HEK293 (cell line): ENCODE data around the gene GPR152.

Experiments used
- CTCF ChIA-PET: fragments of 350-600 bp; formaldehyde crosslinking; extraction: SDS; loops from one replicate; lab custom pipeline; 2021; ENCODE audit warnings: antibody characterized with exemption; lab: Yijun Ruan, JAX
- POLR2A ChIA-PET: fragments of 300-600 bp; formaldehyde crosslinking; extraction: SDS; loops from one replicate; lab custom pipeline; 2020; ENCODE audit warnings: antibody characterized with exemption, inconsistent platforms; lab: Yijun Ruan, JAX
- H3K27ac ChIP-seq: fragments of 200-500 bp; sonication (Bioruptor generic); 2 replicates; pipeline ENCODE4 v1.5.1; 2014; ENCODE audit warnings: low read depth, low read length, control low read depth, inconsistent platforms; ENCODE audit errors: extremely low read depth
- H3K36me3 ChIP-seq, 2 experiments: fragments of 200-500 bp in 1 of 2; sonication (Bioruptor generic) in 1 of 2; 1 replicate in 1 of 2; 2 replicates in 1 of 2; pipeline ENCODE4 v1.5.1; 2014 to 2017; ENCODE audit warnings: inconsistent platforms in 2 of 2, low read length in 2 of 2; ENCODE audit not compliant: control insufficient read depth in 2 of 2, insufficient read depth in 1 of 2
- H3K4me1 ChIP-seq: fragments of 200-500 bp; sonication (Bioruptor generic); 2 replicates; pipeline ENCODE4 v1.5.1; 2014; ENCODE audit warnings: mild to moderate bottlenecking, low read length, inconsistent platforms; ENCODE audit not compliant: control insufficient read depth, insufficient read depth
- H3K4me3 ChIP-seq: 2 replicates; pipeline ENCODE4 v1.5.1; 2011; ENCODE audit warnings: low read depth, mild to moderate bottlenecking, control low read depth, low read length, moderate library complexity
- H3K9me3 ChIP-seq: fragments of 200-500 bp; sonication (Bioruptor generic); 2 replicates; pipeline ENCODE4 v1.5.1; 2014; ENCODE audit warnings: low read depth, low read length, inconsistent platforms; ENCODE audit not compliant: control insufficient read depth, insufficient read depth
- GLI4 ChIP-seq: fragments of 450-650 bp; formaldehyde crosslinking; IDR thresholded peaks from 2 replicates; pipeline ENCODE4 v1.5.1; 2016; ENCODE audit warnings: missing biosample characterization, missing genetic modification characterization
- KLF1 ChIP-seq: fragments of 450-650 bp; formaldehyde crosslinking; IDR thresholded peaks from 2 replicates; pipeline ENCODE4 v1.5.1; 2016; ENCODE audit warnings: missing biosample characterization, missing genetic modification characterization
- MEIS1 ChIP-seq: sonication (generic); formaldehyde crosslinking; IDR thresholded peaks from 2 replicates; pipeline ENCODE4 v1.8.1; 2022; ENCODE audit warnings: missing genetic modification reagents, mild to moderate bottlenecking, borderline replicate concordance
- SP2 ChIP-seq: fragments of 450-650 bp; formaldehyde crosslinking; IDR thresholded peaks from 2 replicates; pipeline ENCODE4 v1.5.1; 2016; ENCODE audit warnings: missing biosample characterization, missing genetic modification characterization
- SP3 ChIP-seq: fragments of 450-650 bp; formaldehyde crosslinking; IDR thresholded peaks from 2 replicates; pipeline ENCODE4 v1.5.1; 2016; ENCODE audit warnings: missing biosample characterization, missing genetic modification characterization
- TCF7L2 ChIP-seq: IDR thresholded peaks from 2 replicates; pipeline ENCODE4 v1.6.1; 2011; ENCODE audit warnings: low read depth, mild to moderate bottlenecking, inconsistent platforms, low read length, moderate library complexity, borderline replicate concordance
- ZBTB17 ChIP-seq: fragments of 450-650 bp; formaldehyde crosslinking; IDR thresholded peaks from 2 replicates; pipeline ENCODE4 v1.5.1; 2016; ENCODE audit warnings: missing biosample characterization, missing genetic modification characterization
- ZNF335 ChIP-seq: fragments of 450-650 bp; formaldehyde crosslinking; conservative IDR thresholded peaks from 2 replicates; pipeline ENCODE4 v1.5.1; 2016; ENCODE audit warnings: missing biosample characterization, missing genetic modification characterization
- ZNF549 ChIP-seq: fragments of 450-650 bp; IDR thresholded peaks from 2 replicates; pipeline ENCODE4 v1.5.1; 2018; ENCODE audit warnings: missing biosample characterization, missing genetic modification characterization, mild to moderate bottlenecking, inconsistent platforms, moderate library complexity
- ZNF585B ChIP-seq: fragments of 450-650 bp; formaldehyde crosslinking; IDR thresholded peaks from 2 replicates; pipeline ENCODE4 v1.5.1; 2016; ENCODE audit warnings: missing biosample characterization, missing genetic modification characterization
- ZNF600 ChIP-seq: fragments of 450-650 bp; formaldehyde crosslinking; IDR thresholded peaks from 2 replicates; pipeline ENCODE4 v1.5.1; 2016; ENCODE audit warnings: missing biosample characterization, missing genetic modification characterization
- ZNF776 ChIP-seq: fragments of 450-650 bp; formaldehyde crosslinking; IDR thresholded peaks from 2 replicates; pipeline ENCODE4 v1.5.0; 2017; ENCODE audit warnings: missing biosample characterization, missing genetic modification characterization, borderline replicate concordance
- ZNF792 ChIP-seq: fragments of 450-650 bp; formaldehyde crosslinking; IDR thresholded peaks from 2 replicates; pipeline ENCODE4 v1.5.1; 2016; ENCODE audit warnings: missing biosample characterization, missing genetic modification characterization
- TF ChIP-seq, protein P1 (sequence below): fragments of 450-650 bp; formaldehyde crosslinking; IDR thresholded peaks from 2 replicates; pipeline ENCODE4 v1.5.1; 2016; ENCODE audit warnings: missing biosample characterization, missing genetic modification characterization
- TF ChIP-seq, protein P2 (sequence below): fragments of 450-650 bp; formaldehyde crosslinking; IDR thresholded peaks from 2 replicates; pipeline ENCODE4 v1.5.1; 2016; ENCODE audit warnings: missing biosample characterization, missing genetic modification characterization
- TF ChIP-seq, protein P3 (sequence below): fragments of 450-650 bp; formaldehyde crosslinking; IDR thresholded peaks from 2 replicates; pipeline ENCODE4 v1.5.1; 2016; ENCODE audit warnings: missing biosample characterization, missing genetic modification characterization, borderline replicate concordance

GPR152 gene

DNA sequence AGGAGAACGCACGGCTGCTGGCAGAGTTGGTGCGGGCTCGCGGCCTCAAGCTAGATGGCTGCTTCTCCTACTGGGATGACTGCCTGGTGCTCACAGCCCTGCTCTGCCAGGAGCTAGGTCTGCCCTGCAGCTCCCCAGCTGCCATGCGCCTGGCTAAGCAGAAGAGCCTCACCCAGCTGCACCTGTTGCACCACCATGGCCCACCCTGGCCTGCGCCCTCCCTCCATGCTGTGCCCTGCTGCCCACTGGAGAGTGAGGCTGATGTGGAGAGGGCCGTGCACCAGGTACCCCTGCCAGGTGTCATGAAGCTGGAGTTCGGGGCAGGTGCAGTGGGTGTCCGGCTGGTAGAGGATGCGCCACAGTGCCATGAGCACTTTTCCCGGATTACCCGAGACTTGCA, 29.1 kb downstream of the GPR152 start (continued):
- TF ChIP-seq MEIS1 (CRISPR knock-in tag) (no peak), ZNF776 (tag by site-specific recombination) (no peak)

DNA sequence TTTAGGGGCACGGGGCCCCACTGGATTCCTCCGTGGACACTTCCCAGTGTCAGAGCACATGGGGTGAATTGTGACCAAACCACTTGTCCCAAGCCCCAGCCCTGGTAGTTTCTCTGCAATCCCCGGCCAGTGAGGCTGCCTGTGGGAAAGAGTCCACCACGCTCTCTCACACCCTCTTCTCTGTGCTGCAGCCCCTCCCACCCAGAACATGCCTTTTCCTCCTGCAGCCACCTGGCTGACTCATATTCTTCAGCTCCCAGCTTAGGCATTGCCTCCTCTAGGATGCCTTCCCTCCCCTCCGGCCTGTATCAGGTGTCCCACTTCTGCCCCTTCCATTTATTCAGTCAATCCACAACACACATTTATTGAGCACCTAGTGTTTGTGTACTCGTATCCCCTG, 29.6 kb downstream of the GPR152 start:
- CTCF ChIA-PET, result interaction anchor here (0.7 kb wide), 1 partner anchor 42 kb away, joined by 5 read pairs; no protein-coding TSS in a partner anchor
- peak; percentile 86; the same call in 1 of the 2 replicates for TF ChIP-seq ZNF792 (tag by site-specific recombination)
- TF ChIP-seq ZNF600 (tag by site-specific recombination), result peak; percentile 49; the same call in 1 of the 2 replicates
- TF ChIP-seq TCF7L2, result no peak
- TF ChIP-seq, protein P1, sequence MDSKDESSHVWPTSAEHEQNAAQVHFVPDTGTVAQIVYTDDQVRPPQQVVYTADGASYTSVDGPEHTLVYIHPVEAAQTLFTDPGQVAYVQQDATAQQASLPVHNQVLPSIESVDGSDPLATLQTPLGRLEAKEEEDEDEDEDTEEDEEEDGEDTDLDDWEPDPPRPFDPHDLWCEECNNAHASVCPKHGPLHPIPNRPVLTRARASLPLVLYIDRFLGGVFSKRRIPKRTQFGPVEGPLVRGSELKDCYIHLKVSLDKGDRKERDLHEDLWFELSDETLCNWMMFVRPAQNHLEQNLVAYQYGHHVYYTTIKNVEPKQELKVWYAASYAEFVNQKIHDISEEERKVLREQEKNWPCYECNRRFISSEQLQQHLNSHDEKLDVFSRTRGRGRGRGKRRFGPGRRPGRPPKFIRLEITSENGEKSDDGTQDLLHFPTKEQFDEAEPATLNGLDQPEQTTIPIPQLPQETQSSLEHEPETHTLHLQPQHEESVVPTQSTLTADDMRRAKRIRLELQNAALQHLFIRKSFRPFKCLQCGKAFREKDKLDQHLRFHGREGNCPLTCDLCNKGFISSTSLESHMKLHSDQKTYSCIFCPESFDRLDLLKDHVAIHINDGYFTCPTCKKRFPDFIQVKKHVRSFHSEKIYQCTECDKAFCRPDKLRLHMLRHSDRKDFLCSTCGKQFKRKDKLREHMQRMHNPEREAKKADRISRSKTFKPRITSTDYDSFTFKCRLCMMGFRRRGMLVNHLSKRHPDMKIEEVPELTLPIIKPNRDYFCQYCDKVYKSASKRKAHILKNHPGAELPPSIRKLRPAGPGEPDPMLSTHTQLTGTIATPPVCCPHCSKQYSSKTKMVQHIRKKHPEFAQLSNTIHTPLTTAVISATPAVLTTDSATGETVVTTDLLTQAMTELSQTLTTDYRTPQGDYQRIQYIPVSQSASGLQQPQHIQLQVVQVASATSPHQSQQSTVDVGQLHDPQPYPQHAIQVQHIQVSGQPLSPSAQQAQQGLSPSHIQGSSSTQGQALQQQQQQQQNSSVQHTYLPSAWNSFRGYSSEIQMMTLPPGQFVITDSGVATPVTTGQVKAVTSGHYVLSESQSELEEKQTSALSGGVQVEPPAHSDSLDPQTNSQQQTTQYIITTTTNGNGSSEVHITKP, result peak; percentile 30; the same call in 1 of the 2 replicates
- peak; percentile 22; the same call in 1 of the 2 replicates for TF ChIP-seq SP2 (tag by site-specific recombination)
- TF ChIP-seq ZNF585B (tag by site-specific recombination), result no peak
- TF ChIP-seq ZBTB17, result peak; percentile 40; the same call in 1 of the 2 replicates
- POLR2A ChIA-PET, result interaction anchor here (0.6 to 1.2 kb wide), 3 partner anchors 21 to 46 kb away, joined by 3 to 5 read pairs (median 4); partner anchors contain the start of genes PPP1CA and TMEM134
- H3K4me3 ChIP-seq, result no peak overlapping the region
- no peaks in the 10 kb centered on the region; the same call in 1 of the 2 replicates for H3K4me1 ChIP-seq
- no peak overlapping the region for H3K27ac ChIP-seq
- H3K36me3 ChIP-seq, result no peaks in the 10 kb centered on the region
- H3K9me3 ChIP-seq, result no peaks in the 10 kb centered on the region

DNA sequence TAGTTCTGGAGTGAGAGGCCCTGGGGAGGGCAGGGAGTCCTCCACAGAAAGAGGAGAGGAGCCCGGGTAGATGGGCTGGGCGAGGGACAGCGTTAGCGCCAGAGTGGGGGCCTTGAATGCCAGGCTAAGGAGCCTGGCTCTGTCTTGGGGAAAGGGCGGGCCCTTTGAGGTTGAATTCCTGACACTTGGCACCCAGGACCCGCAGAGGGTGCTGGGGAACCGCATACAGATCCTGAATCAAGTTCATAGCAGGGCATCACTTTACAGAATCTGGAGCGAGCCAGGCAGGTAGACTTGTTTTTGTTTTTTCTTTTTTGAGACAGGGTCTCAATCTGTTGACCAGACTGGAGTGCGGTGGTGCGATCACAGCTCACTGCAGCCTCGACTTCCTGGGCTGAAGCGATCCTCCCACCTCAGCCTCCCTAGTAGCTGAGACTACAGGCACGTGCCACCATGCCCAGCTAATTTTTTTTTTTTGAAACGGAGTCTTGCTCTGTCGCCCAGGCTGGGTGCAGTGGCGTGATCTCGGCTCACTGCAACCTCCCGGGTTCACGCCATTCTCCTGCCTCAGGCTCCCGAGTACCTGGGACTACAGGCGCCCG, 31.0 kb downstream of the GPR152 start:
- POLR2A ChIA-PET, result interaction anchor here (0.6 to 4.4 kb wide), 3 partner anchors 14 to 20 kb away, joined by 3 to 25 read pairs (median 5); partner anchors contain the start of gene PPP1CA
- peak; percentile 28; the same call in 1 of the 2 replicates for TF ChIP-seq ZNF335 (tag by site-specific recombination)
- TF ChIP-seq, protein P2, sequence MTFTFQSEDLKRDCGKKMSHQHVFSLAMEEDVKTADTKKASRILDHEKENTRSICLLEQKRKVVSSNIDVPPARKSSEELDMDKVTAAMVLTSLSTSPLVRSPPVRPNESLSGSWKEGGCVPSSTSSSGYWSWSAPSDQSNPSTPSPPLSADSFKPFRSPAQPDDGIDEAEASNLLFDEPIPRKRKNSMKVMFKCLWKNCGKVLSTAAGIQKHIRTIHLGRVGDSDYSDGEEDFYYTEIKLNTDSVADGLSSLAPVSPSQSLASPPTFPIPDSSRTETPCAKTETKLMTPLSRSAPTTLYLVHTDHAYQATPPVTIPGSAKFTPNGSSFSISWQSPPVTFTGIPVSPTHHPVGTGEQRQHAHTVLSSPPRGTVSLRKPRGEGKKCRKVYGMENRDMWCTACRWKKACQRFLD (tag by site-specific recombination), result no peak
- TF ChIP-seq, protein P3, sequence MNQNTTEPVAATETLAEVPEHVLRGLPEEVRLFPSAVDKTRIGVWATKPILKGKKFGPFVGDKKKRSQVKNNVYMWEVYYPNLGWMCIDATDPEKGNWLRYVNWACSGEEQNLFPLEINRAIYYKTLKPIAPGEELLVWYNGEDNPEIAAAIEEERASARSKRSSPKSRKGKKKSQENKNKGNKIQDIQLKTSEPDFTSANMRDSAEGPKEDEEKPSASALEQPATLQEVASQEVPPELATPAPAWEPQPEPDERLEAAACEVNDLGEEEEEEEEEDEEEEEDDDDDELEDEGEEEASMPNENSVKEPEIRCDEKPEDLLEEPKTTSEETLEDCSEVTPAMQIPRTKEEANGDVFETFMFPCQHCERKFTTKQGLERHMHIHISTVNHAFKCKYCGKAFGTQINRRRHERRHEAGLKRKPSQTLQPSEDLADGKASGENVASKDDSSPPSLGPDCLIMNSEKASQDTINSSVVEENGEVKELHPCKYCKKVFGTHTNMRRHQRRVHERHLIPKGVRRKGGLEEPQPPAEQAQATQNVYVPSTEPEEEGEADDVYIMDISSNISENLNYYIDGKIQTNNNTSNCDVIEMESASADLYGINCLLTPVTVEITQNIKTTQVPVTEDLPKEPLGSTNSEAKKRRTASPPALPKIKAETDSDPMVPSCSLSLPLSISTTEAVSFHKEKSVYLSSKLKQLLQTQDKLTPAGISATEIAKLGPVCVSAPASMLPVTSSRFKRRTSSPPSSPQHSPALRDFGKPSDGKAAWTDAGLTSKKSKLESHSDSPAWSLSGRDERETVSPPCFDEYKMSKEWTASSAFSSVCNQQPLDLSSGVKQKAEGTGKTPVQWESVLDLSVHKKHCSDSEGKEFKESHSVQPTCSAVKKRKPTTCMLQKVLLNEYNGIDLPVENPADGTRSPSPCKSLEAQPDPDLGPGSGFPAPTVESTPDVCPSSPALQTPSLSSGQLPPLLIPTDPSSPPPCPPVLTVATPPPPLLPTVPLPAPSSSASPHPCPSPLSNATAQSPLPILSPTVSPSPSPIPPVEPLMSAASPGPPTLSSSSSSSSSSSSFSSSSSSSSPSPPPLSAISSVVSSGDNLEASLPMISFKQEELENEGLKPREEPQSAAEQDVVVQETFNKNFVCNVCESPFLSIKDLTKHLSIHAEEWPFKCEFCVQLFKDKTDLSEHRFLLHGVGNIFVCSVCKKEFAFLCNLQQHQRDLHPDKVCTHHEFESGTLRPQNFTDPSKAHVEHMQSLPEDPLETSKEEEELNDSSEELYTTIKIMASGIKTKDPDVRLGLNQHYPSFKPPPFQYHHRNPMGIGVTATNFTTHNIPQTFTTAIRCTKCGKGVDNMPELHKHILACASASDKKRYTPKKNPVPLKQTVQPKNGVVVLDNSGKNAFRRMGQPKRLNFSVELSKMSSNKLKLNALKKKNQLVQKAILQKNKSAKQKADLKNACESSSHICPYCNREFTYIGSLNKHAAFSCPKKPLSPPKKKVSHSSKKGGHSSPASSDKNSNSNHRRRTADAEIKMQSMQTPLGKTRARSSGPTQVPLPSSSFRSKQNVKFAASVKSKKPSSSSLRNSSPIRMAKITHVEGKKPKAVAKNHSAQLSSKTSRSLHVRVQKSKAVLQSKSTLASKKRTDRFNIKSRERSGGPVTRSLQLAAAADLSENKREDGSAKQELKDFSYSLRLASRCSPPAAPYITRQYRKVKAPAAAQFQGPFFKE (tag by site-specific recombination), result no peak
- peak; percentile 33; the same call in 1 of the 2 replicates for TF ChIP-seq SP3 (tag by site-specific recombination)
- TF ChIP-seq ZNF549 (tag by site-specific recombination), result no peak
- 0 out of 2 replicates have a peak, but pooled peaks have one; percentile 51 for TF ChIP-seq GLI4 (tag by site-specific recombination)
- TF ChIP-seq KLF1 (tag by site-specific recombination), result peak; percentile 72; the same call in 1 of the 2 replicates
- TF ChIP-seq SP2 (tag by site-specific recombination), result peak; percentile 42; the same call in 1 of the 2 replicates
- H3K27ac ChIP-seq, result no peak overlapping the region

More for the DNA sequence above, 31.0 kb downstream of the GPR152 start:
- no peaks in the 10 kb centered on the region; the same call in 1 of the 2 replicates for H3K4me1 ChIP-seq
- H3K9me3 ChIP-seq, result no peaks in the 10 kb centered on the region
- H3K36me3 ChIP-seq, result no peaks in the 10 kb centered on the region
- H3K4me3 ChIP-seq, result no peak overlapping the region
- CTCF ChIA-PET, result interaction anchor here (0.6 to 1.6 kb wide), 3 partner anchors 208 to 1710 kb away, joined by 3 to 5 read pairs (median 3); partner anchors contain the start of gene NUDT8
